ENCODE data around the gene DMRTB1. TPM values are rescaled to one million over a fixed set of nuclear protein-coding genes. Genes with fewer than 3 reads are reported as not detected.

Gene DMRTB1
- total and polyA plus RNA-seq, 2 donors (not counting 1 experiment from before 2014, with no cell fraction given), result not detected

DNA sequence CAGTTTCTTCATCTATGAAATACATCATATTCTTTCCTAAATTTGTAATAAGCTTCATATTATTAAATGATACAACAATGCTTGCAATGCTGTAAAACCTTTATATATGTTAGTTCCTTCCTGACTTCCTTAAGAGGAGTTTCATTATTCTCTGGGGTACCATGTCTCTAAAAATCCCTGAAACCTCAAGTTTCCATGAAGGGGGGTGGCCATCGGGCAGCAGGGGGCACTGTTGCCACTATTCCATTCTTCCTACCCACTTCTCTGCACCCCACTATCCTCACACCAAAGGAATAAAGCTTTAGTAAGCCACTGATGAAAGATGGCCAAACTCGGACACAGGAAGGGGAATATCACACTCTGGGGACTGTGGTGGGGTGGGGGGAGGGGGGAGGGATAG is 9.0 kb upstream of the DMRTB1 start:
- intact Hi-C loops (cut with micrococcal nuclease), result no loop called here
- Mint-ChIP-seq H3K4me1 (no peaks in the 10 kb centered on the region), H3K4me3 (no peak overlapping the region), H3K9me3 (ENCODE audit: insufficient read depth) (no peaks in the 10 kb centered on the region), H3K27ac (no peak overlapping the region), H3K27me3 (peaks cover 23% of the 10 kb centered on the region)
- ChIA-PET POLR2A (no interaction called here), CTCF (no interaction called here)
- Histone ChIP-seq H3K4me1 (ENCODE audit: control insufficient read depth in 2 of 2, insufficient read depth in 2 of 2, low read length in 2 of 2) (no peaks in the 10 kb centered on the region), H3K9ac (ENCODE audit: low read length) (no peak overlapping the region), H3K36me3 (replicated peaks in 1 of 2; ENCODE audit: control extremely low read depth in 1 of 2, control insufficient read depth in 1 of 2, extremely low read depth in 1 of 2, insufficient read depth in 2 of 2, low read length in 1 of 2) (no peaks in the 10 kb centered on the region), H3K79me2 (ENCODE audit: control insufficient read depth, insufficient read depth, low read length) (no peaks in the 10 kb centered on the region), H3K4me3 (ENCODE audit: control extremely low read depth in 1 of 5, extremely low read depth in 1 of 5, insufficient read depth in 1 of 5, low read depth in 2 of 5, low read length in 4 of 5) (no peak overlapping the region), H3K27ac (ENCODE audit: low read length in 2 of 2) (no peak overlapping the region), H4K20me1 (ENCODE audit: control insufficient read depth, insufficient read depth, low read length, poor library complexity, severe bottlenecking) (no peaks in the 10 kb centered on the region), H3K27me3 (replicated peaks in 1 of 4; ENCODE audit: control extremely low read depth in 1 of 4, control insufficient read depth in 3 of 4, insufficient read depth in 4 of 4, low read length in 3 of 4) (peaks cover 0 to 10% (median 3%) of the 10 kb centered on the region in 4 experiments), H3K4me2 (replicated peaks; ENCODE audit: low read depth, low read length, poor library complexity, severe bottlenecking) (no peak overlapping the region), H3K9me3 (ENCODE audit: control extremely low read depth in 1 of 3, control insufficient read depth in 2 of 3, insufficient read depth in 1 of 3, low read length in 2 of 3) (no peaks in the 10 kb centered on the region), H2AFZ (ENCODE audit: insufficient read depth, low read depth, low read length, poor library complexity, severe bottlenecking) (no peak overlapping the region)
- ATAC-seq (ENCODE audit: low read depth) (no peak), DNase-seq (no peak)
- WGBS (ENCODE audit: insufficient coverage), result no CpG with 5 or more reads among the region's 2 CpGs
- TF ChIP-seq, protein P1, sequence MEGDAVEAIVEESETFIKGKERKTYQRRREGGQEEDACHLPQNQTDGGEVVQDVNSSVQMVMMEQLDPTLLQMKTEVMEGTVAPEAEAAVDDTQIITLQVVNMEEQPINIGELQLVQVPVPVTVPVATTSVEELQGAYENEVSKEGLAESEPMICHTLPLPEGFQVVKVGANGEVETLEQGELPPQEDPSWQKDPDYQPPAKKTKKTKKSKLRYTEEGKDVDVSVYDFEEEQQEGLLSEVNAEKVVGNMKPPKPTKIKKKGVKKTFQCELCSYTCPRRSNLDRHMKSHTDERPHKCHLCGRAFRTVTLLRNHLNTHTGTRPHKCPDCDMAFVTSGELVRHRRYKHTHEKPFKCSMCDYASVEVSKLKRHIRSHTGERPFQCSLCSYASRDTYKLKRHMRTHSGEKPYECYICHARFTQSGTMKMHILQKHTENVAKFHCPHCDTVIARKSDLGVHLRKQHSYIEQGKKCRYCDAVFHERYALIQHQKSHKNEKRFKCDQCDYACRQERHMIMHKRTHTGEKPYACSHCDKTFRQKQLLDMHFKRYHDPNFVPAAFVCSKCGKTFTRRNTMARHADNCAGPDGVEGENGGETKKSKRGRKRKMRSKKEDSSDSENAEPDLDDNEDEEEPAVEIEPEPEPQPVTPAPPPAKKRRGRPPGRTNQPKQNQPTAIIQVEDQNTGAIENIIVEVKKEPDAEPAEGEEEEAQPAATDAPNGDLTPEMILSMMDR (IDR thresholded peaks at IDR 0.05), result no peak
- no peak for TF ChIP-seq EZH2 (IDR thresholded peaks at IDR 0.05; ENCODE audit: borderline replicate concordance, insufficient read depth, low read depth, low read length, poor library complexity, severe bottlenecking)

DNA sequence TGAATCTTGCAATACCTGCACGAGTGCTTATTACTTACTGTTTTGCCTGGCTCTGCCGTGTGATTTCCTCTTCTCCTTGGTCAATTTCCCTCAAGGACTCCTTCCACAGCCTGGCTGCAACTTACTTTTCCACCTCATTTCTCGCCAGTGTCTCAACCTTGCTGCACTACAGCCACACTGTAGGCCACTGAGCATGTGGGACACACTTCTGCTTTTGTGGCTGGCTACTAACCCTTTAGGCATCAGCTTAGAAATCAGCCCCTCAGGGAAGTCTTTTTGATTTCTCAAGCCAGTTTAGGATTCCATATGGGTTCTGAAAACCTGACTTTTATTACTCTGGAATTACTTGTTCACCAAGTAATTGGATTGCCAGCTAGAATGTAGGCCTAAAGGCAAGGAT is 5.2 kb upstream of the DMRTB1 start:
- H3K79me2 ChIP-seq (ENCODE audit: control insufficient read depth, insufficient read depth, low read length), result no peaks in the 10 kb centered on the region
- no peak overlapping the region for H3K4me3 Mint-ChIP-seq
- no peak for ATAC-seq (ENCODE audit: low read depth)
- no peaks in the 10 kb centered on the region for H3K4me1 ChIP-seq (ENCODE audit: control insufficient read depth in 2 of 2, insufficient read depth in 2 of 2, low read length in 2 of 2)
- intact Hi-C loops (cut with micrococcal nuclease), result no loop called here
- H3K27ac ChIP-seq (ENCODE audit: low read length in 2 of 2), result no peak overlapping the region
- POLR2A ChIA-PET, result no interaction called here
- no peak overlapping the region for H3K4me2 ChIP-seq (replicated peaks; ENCODE audit: low read depth, low read length, poor library complexity, severe bottlenecking)
- no peak overlapping the region for H3K9ac ChIP-seq (ENCODE audit: low read length)
- no peak overlapping the region for H3K4me3 ChIP-seq (ENCODE audit: control extremely low read depth in 1 of 5, extremely low read depth in 1 of 5, insufficient read depth in 1 of 5, low read depth in 2 of 5, low read length in 4 of 5)
- DNase-seq, result no peak
- TF ChIP-seq EZH2 (IDR thresholded peaks at IDR 0.05; ENCODE audit: borderline replicate concordance, insufficient read depth, low read depth, low read length, poor library complexity, severe bottlenecking), result no peak
- TF ChIP-seq, protein P1 (IDR thresholded peaks at IDR 0.05), result no peak
- WGBS (ENCODE audit: insufficient coverage), result 82% methylated on average over 3 of the region's 3 CpGs
- H3K27me3 ChIP-seq (replicated peaks in 1 of 4; ENCODE audit: control extremely low read depth in 1 of 4, control insufficient read depth in 3 of 4, insufficient read depth in 4 of 4, low read length in 3 of 4), result no peaks in the 10 kb centered on the region
- H4K20me1 ChIP-seq (ENCODE audit: control insufficient read depth, insufficient read depth, low read length, poor library complexity, severe bottlenecking), result no peaks in the 10 kb centered on the region
- H3K36me3 ChIP-seq (replicated peaks in 1 of 2; ENCODE audit: control extremely low read depth in 1 of 2, control insufficient read depth in 1 of 2, extremely low read depth in 1 of 2, insufficient read depth in 2 of 2, low read length in 1 of 2), result no peaks in the 10 kb centered on the region
- no peaks in the 10 kb centered on the region for H3K9me3 ChIP-seq (ENCODE audit: control extremely low read depth in 1 of 3, control insufficient read depth in 2 of 3, insufficient read depth in 1 of 3, low read length in 2 of 3)
- peaks cover 20% of the 10 kb centered on the region for H3K27me3 Mint-ChIP-seq
- no peaks in the 10 kb centered on the region for H3K4me1 Mint-ChIP-seq
- H3K27ac Mint-ChIP-seq, result no peak overlapping the region
- H3K9me3 Mint-ChIP-seq (ENCODE audit: insufficient read depth), result no peaks in the 10 kb centered on the region
- no peak overlapping the region for H2AFZ ChIP-seq (ENCODE audit: insufficient read depth, low read depth, low read length, poor library complexity, severe bottlenecking)
- CTCF ChIA-PET, result no interaction called here
